AG09319 (cell line): ENCODE measurements around the gene TGFBRAP1.
A peak's percentile ranks its signal among the peaks of the same experiment; 100 is the strongest.

ENCODE experiments used
- DNase-seq: peaks from one replicate; pipeline ENCODE4 v3.0.0-alpha.2; 2010; ENCODE audit warnings: low read depth; ENCODE audit errors: extremely low read depth
- CTCF ChIP-seq: IDR thresholded peaks from 2 replicates; pipeline ENCODE4 v1.5.1; 2011; ENCODE audit warnings: low read depth, mild to moderate bottlenecking, inconsistent platforms, low read length, moderate library complexity

TGFBRAP1 gene

GRCh38 chr2:105290981-105291660, 38.4 kb downstream of the TGFBRAP1 start:
- no peak for TF ChIP-seq CTCF
- no peak for DNase-seq

- TF ChIP-seq CTCF = no peak
Measured at GRCh38 chr2:105288133-105288532, 41.4 kb downstream of the TGFBRAP1 start.

DNA sequence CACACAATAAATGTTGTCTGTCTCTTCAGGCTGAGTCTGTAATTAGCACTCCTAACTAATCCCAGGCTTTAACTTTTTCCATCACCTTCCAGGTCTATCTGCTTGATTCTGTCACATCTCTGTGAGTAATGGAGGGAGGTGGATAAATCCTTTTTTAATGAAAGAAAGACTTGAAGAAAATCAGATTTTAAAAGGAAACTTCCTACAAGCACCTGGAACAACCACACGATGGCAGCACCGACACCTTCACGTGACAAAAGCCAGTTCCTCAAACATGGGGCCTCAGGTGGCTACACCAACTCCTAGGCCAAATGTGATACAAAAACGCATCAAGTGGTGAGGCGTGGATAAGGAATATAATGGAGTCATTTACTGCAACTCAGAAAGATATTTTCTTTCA, 41.8 kb downstream of the TGFBRAP1 start:
- peak; percentile 36 for TF ChIP-seq CTCF
- no peak for DNase-seq

More at GRCh38 chr2:105288133-105288532, 41.4 kb downstream of the TGFBRAP1 start:
- DNase-seq = no peak

GRCh38 chr2:105283532-105283931, 46.0 kb downstream of the TGFBRAP1 start:
- no peak for TF ChIP-seq CTCF
- DNase-seq = no peak

- no peak for TF ChIP-seq CTCF
- DNase-seq = no peak
Measured at GRCh38 chr2:105280281-105280680, 49.3 kb downstream of the TGFBRAP1 start.

GRCh38 chr2:105279126-105279525, 50.4 kb downstream of the TGFBRAP1 start:
- DNase-seq = no peak
- TF ChIP-seq CTCF = no peak

GRCh38 chr2:105278654-105279053, 50.9 kb downstream of the TGFBRAP1 start:
- no peak for TF ChIP-seq CTCF
- DNase-seq = no peak
